HG03442 (cell line): ENCODE measurements around the gene CYP39A1.

Source experiments
- ATAC-seq: cut with Tn5 transposase; IDR thresholded peaks from one replicate; pipeline ENCODE4 v1.9.1; 2021; ENCODE audit warnings: mild to moderate bottlenecking, moderate library complexity; ENCODE audit not compliant: unreplicated experiment

The CYP39A1 gene

GRCh38 chr6:46592046-46592445 lies 60.6 kb downstream of the CYP39A1 start:
- ATAC-seq = no peak

DNA sequence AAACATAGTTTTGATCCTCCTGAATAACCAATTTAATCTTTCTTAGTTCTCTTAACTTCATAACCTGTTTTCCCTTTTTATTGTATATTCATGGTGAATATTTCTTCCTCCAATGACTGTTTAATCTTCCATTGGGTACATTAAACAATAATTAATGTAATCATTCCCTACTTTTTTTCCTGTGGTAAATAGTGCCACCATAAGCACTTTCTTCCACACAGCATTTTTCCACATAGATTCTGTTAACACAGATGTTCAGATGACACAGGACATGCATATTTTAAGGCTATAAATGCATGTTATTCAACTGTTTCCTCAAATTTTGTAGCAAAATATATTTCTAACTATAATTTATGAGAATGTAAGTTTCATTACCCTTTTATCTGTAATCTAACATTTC lies 61.9 kb downstream of the CYP39A1 start:
- ATAC-seq = no peak

DNA sequence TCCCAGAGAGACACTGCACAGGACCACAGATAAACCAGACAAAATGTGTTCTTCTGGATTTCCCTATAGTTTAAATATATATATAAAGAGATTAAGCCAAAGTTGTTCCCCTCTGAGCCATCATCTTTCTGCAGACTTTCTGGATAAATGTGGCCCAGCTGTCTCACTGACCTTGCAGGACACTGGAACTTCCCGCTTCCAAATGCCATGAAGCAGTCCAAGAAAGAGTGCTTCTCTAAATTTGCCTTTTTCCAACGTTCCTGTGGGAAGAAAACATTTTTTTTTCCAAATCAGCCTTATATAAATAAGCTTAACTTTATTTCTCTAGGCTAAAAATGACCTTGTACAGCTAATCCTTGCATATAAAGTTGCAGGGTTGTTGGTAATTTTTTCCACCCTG lies 65.7 kb downstream of the CYP39A1 start:
- ATAC-seq = no peak

GRCh38 chr6:46584586-46584985 lies 68.0 kb downstream of the CYP39A1 start:
- no peak for ATAC-seq

GRCh38 chr6:46583721-46584120 lies 68.9 kb downstream of the CYP39A1 start:
- no peak for ATAC-seq

GRCh38 chr6:46583081-46583480 lies 69.5 kb downstream of the CYP39A1 start:
- ATAC-seq = no peak

- ATAC-seq = no peak
These were observed 71.0 kb downstream of the CYP39A1 start for GRCh38 chr6:46581459-46582177.

- no peak for ATAC-seq
These were observed 77.1 kb downstream of the CYP39A1 start for GRCh38 chr6:46575530-46575929.

- no peak for ATAC-seq
These were observed 79.5 kb downstream of the CYP39A1 start for GRCh38 chr6:46573140-46573539.

GRCh38 chr6:46565531-46565930 lies 87.1 kb downstream of the CYP39A1 start:
- no peak for ATAC-seq

- ATAC-seq = no peak
These were observed 88.7 kb downstream of the CYP39A1 start for GRCh38 chr6:46563924-46564323.

GRCh38 chr6:46556053-46556452 lies 96.6 kb downstream of the CYP39A1 start:
- no peak for ATAC-seq

GRCh38 chr6:46555129-46555528 lies 97.5 kb downstream of the CYP39A1 start:
- no peak for ATAC-seq

- no peak for ATAC-seq
These were observed 103.5 kb downstream of the CYP39A1 start for GRCh38 chr6:46549155-46549554.

GRCh38 chr6:46541556-46541955 lies 111.1 kb downstream of the CYP39A1 start:
- ATAC-seq = no peak

DNA sequence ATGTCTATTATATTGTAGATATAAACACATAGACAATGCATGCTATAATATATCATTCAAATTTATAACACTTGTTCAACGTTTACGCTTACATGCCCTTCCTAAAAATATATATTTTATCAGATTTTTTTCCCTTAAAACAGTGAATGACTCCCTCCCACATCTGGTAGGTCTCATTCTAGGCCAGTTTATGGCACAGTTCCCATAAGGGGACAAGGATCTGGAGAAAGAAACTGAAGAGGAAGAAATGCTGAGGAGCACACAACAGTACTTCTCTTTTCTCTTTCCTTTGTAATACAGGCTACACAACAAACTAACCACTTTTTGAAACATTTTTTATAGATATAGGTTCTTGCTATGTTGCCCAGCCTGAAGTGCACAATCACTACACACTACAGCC lies 112.8 kb downstream of the CYP39A1 start:
- no peak for ATAC-seq

GRCh38 chr6:46538800-46539480 lies 113.7 kb downstream of the CYP39A1 start:
- no peak for ATAC-seq

DNA sequence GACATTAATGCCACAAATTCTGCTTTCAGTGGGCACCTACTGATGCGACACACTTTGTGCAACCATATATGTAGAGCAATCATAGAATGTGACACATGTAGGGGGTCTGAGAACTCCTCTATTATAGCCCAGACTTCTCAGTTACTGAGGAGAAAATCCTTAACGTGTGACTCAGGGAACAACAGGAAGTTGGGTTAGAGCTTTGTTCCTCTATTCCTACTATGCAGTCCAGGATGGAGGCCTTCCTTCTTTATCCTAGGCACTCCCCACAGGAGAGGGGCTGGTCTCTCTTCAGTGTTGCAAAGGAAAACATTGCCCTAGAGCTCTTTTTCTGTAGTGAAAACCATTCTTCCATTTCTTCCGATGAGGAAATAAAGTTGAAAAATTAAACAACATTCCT lies 121.7 kb downstream of the CYP39A1 start:
- no peak for ATAC-seq

- no peak for ATAC-seq
These were observed 123.5 kb downstream of the CYP39A1 start for GRCh38 chr6:46528961-46529750.

DNA sequence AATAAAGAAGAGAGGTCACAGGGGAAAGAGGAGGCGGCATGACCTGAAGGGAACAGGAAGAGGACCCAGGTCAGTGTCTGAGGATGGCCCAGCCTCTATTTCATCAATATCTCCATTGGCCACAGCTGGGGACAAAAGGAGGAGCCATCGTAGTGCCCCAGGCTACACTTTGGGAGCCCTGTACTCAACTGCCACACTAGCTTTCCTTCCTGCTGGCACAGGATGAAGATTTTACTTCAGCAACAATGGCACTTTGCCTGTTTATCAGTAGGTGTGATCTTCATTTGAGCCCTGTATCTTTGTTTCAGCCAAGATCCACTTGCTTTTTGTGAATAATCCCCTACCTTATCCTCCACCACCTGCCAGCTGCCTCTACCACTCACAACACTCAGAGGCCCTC lies 126.0 kb downstream of the CYP39A1 start:
- ATAC-seq = no peak

GRCh38 chr6:46525583-46525982 lies 127.0 kb downstream of the CYP39A1 start:
- ATAC-seq = no peak

- no peak for ATAC-seq
These were observed 131.1 kb downstream of the CYP39A1 start for GRCh38 chr6:46521464-46521971.
